Fibroblast of lung (primary cell): ENCODE measurements around the gene ERICH6B.

Experiments used
- EZH2 ChIP-seq: IDR thresholded peaks from 2 replicates; pipeline ENCODE4 v1.5.1; 2012; ENCODE audit warnings: low read length, control low read depth, mild to moderate bottlenecking; ENCODE audit errors: missing control alignments
- TF ChIP-seq, protein P1 (sequence below), 2 donors: IDR thresholded peaks in 1 of 2; conservative IDR thresholded peaks in 1 of 2; 1 replicate in 1 of 2; 2 replicates in 1 of 2; pipeline ENCODE4 v1.5.1; 2011 to 2012; ENCODE audit warnings: low read length in 2 of 2, control low read depth in 1 of 2, inconsistent platforms in 1 of 2, low read depth in 1 of 2, mild to moderate bottlenecking in 1 of 2

DNA sequence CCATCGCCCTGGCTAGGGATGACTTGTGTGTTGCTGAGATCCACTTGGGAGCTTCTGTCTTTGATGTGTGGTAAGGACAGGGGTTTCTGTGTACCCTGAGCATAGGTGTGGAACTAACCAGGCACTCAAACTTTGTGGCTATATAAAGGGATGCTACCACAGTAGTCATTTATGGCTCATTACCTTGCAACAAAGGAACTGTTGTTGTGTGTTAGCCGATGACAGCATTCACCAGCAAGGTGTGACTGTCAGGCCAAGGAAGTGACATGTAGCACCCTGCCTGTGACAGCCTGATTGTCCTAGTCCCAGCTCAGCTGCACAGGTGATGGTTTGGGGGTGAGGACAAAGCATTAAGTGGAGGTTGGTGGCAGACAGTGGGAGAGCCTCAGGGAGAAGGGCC lies 77.2 kb downstream of the ERICH6B start:
- TF ChIP-seq, protein P1, sequence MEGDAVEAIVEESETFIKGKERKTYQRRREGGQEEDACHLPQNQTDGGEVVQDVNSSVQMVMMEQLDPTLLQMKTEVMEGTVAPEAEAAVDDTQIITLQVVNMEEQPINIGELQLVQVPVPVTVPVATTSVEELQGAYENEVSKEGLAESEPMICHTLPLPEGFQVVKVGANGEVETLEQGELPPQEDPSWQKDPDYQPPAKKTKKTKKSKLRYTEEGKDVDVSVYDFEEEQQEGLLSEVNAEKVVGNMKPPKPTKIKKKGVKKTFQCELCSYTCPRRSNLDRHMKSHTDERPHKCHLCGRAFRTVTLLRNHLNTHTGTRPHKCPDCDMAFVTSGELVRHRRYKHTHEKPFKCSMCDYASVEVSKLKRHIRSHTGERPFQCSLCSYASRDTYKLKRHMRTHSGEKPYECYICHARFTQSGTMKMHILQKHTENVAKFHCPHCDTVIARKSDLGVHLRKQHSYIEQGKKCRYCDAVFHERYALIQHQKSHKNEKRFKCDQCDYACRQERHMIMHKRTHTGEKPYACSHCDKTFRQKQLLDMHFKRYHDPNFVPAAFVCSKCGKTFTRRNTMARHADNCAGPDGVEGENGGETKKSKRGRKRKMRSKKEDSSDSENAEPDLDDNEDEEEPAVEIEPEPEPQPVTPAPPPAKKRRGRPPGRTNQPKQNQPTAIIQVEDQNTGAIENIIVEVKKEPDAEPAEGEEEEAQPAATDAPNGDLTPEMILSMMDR (conservative IDR thresholded peaks at IDR 0.05 in 1 of 2, IDR thresholded peaks at IDR 0.05 in 1 of 2; ENCODE audit: low read depth in 1 of 2, low read length in 2 of 2) = no peak
- no peak for TF ChIP-seq EZH2
